Prostate gland (tissue), 2 donors: Measurements from ENCODE around the gene GPAT3. TPM values are rescaled to one million over a fixed set of nuclear protein-coding genes. Genes with fewer than 3 reads are reported as not detected.
A peak's percentile ranks its signal among the peaks of the same experiment; 100 is the strongest.

ENCODE experiments used
- DNase-seq: peaks from one replicate; pipeline ENCODE4 v3.0.0-alpha.2; 2019; ENCODE audit warnings: low spot score
- H3K27ac ChIP-seq, 2 donors: fragments of 200-600 bp; sonication (generic); 2 replicates each; pipeline ENCODE4 v1.5.1; 2017 to 2019
- H3K27me3 ChIP-seq: fragments of 200-600 bp; sonication (generic); replicated peaks from 2 replicates; pipeline ENCODE4 v1.5.1; 2019; ENCODE audit not compliant: insufficient read depth
- H3K36me3 ChIP-seq, 2 donors: fragments of 200-600 bp; sonication (generic); 1 replicate in 1 of 2; 2 replicates in 1 of 2; pipeline versions ENCODE4 v1.5.1 to v1.8.1; 2017 to 2019
- H3K4me1 ChIP-seq: fragments of 200-600 bp; sonication (generic); replicated peaks from 2 replicates; pipeline ENCODE4 v1.5.1; 2019
- H3K4me3 ChIP-seq, 2 donors: fragments of 200-600 bp; sonication (generic); 2 replicates each; pipeline ENCODE4 v1.5.1; 2017 to 2019
- H3K9me3 ChIP-seq: fragments of 200-600 bp; sonication (generic); 2 replicates; pipeline ENCODE4 v1.5.1; 2017
- POLR2A ChIP-seq: fragments of 450-650 bp; IDR thresholded peaks from one replicate; pipeline ENCODE4 v1.6.1; 2016; ENCODE audit warnings: antibody characterized with exemption, mild to moderate bottlenecking
- POLR2AphosphoS5 ChIP-seq: sonication (generic); formaldehyde crosslinking; IDR thresholded peaks from one replicate; pipeline ENCODE4 v1.6.1; 2017; ENCODE audit warnings: antibody characterized with exemption
- WGBS: methylation state at CpG from one replicate; pipeline ENCODE4 v1.1.5; 2018; 5-methylcytosine and 5-hydroxymethylcytosine counted together
- intact Hi-C: fragments of 100-400 bp; cut with DNase I; formaldehyde crosslinking; loops from one replicate; pipeline ENCODE4 v1.14.2; 2022
- total RNA-seq, 2 donors: library from RNA; depleted of rRNA; stranded (reverse); fragments of >200 nt; gene quantifications; one replicate each; pipeline ENCODE4 v1.1.0, GENCODE V29; 2016
- TF ChIP-seq, protein P1 (sequence below), 4 experiments: fragments of 200-600 bp in 2 of 4; fragments of 450-650 bp in 2 of 4; sonication (generic) in 2 of 4; IDR thresholded peaks; 1 replicate in 3 of 4; 2 replicates in 1 of 4; pipeline ENCODE4 v1.5.1; 2016 to 2019; ENCODE audit warnings: antibody characterized with exemption in 4 of 4, mild to moderate bottlenecking in 2 of 4, moderate library complexity in 2 of 4

Gene GPAT3
- total RNA-seq, 2 donors from 2014 or later: 1.2 to 3.7 TPM

DNA sequence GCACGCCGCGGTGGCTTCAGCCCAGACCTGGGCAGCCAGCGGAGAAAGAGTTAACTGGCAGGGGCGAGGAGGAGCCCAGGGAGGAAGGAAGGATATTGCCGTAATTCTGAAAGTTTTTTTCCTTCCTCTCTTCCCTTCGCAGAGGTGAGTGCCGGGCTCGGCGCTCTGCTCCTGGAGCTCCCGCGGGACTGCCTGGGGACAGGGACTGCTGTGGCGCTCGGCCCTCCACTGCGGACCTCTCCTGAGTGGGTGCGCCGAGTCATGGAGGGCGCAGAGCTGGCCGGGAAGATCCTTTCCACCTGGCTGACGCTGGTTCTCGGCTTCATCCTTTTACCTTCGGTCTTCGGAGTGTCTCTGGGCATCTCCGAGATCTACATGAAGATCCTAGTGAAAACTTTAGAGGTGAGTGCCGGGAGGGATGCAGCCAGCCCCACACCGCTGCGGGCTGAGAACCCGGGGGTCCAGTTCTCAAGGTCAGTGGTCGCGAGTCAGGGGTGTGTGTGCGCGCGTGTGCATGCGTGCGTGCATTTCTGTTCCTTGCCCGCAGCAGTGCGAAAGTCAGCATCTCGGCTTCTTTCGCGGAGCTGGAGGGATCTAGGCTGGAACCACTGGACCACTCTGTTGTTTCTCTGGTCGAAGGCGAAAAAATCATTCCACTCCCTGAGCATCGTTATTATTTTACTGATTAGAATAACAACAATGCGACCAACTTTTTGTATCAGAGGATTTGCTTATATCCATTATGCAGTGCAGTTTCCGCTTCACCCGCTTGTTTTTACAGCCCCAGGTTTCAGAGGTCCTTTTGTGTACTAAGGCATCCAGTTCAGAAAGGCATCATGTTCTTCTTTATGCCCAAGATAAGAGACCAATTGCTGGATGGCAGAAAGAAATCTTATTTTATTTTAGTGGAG lies 709 bp downstream of the GPAT3 start:
- intact Hi-C loops: no loop called here
- H3K9me3 ChIP-seq: no peaks in the 10 kb centered on the region

DNA sequence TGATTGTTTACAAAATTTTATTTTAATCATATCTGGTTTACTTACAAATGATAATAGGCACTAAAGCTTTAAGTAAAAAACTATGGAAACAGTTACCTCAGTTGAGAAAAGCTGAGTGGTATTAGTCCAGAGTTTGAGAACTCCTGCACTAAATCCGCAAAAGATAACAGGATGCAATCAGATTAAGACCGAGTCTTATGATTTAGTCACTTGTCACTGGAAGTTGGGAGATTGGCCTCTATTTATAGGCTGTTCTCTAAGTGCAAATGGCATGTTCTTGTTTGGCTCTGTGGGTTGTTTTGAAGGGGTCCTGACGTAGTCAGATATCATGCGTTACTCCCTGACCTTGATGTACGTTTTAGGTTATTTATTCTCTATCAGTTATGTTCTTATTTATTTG lies 6.3 kb downstream of the GPAT3 start:
- H3K9me3 ChIP-seq: no peaks in the 10 kb centered on the region
- DNase-seq: no peak
- H3K27me3 ChIP-seq: no peaks in the 10 kb centered on the region
- TF ChIP-seq POLR2A (no peak), POLR2AphosphoS5 (no peak)
- TF ChIP-seq, protein P1, sequence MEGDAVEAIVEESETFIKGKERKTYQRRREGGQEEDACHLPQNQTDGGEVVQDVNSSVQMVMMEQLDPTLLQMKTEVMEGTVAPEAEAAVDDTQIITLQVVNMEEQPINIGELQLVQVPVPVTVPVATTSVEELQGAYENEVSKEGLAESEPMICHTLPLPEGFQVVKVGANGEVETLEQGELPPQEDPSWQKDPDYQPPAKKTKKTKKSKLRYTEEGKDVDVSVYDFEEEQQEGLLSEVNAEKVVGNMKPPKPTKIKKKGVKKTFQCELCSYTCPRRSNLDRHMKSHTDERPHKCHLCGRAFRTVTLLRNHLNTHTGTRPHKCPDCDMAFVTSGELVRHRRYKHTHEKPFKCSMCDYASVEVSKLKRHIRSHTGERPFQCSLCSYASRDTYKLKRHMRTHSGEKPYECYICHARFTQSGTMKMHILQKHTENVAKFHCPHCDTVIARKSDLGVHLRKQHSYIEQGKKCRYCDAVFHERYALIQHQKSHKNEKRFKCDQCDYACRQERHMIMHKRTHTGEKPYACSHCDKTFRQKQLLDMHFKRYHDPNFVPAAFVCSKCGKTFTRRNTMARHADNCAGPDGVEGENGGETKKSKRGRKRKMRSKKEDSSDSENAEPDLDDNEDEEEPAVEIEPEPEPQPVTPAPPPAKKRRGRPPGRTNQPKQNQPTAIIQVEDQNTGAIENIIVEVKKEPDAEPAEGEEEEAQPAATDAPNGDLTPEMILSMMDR (IDR thresholded peaks at IDR 0.05): no peak
- no peaks in the 10 kb centered on the region for H3K36me3 ChIP-seq
- H3K27ac ChIP-seq: no peak overlapping the region
- 85% methylated on average over 5 of the region's 5 CpGs for WGBS
- H3K4me3 ChIP-seq: no peak overlapping the region
- intact Hi-C loops: no loop called here
- H3K4me1 ChIP-seq: no peaks in the 10 kb centered on the region

More for the DNA sequence above, 709 bp downstream of the GPAT3 start:
- WGBS: 9% methylated on average over 42 of the region's 46 CpGs
- no peaks in the 10 kb centered on the region for H3K36me3 ChIP-seq
- no peaks in the 10 kb centered on the region for H3K27me3 ChIP-seq
- H3K27ac ChIP-seq: peak overlapping the region; percentile 29 to 31
- H3K4me3 ChIP-seq: peak overlapping the region; percentile 37 to 50
- DNase-seq: peak; percentile 4
- TF ChIP-seq POLR2AphosphoS5 (no peak), POLR2A (no peak)
- TF ChIP-seq, protein P1 (IDR thresholded peaks at IDR 0.05): no peak
- H3K4me1 ChIP-seq: no peaks in the 10 kb centered on the region

DNA sequence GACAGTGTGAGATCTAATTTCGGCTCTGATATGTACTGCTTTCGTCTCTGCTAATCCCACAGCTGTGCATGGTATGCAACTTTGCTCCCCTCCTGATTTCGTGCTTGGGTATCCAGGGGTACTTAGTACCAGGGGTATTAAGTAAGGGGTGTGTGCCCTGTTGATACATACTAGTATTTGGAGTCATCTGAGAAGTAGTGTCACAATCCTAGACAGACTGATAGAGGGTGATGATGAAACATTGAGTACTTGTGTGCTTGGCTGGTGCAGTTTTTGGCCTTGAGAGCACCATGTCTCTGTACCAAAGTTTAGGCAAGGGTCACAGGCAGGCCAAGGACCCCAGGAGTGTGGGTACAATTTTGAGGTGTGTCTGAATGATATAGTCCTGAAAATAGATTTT lies 10.9 kb downstream of the GPAT3 start:
- Histone ChIP-seq H3K9me3 (no peaks in the 10 kb centered on the region), H3K27me3 (no peaks in the 10 kb centered on the region), H3K4me1 (no peaks in the 10 kb centered on the region), H3K36me3 (no peaks in the 10 kb centered on the region), H3K27ac (no peak overlapping the region), H3K4me3 (no peak overlapping the region)
- TF ChIP-seq POLR2AphosphoS5: no peak
- no peak for TF ChIP-seq POLR2A
- TF ChIP-seq, protein P1 (IDR thresholded peaks at IDR 0.05): no peak
- 91% methylated on average over 3 of the region's 3 CpGs for WGBS
- no peak for DNase-seq
- intact Hi-C loops: no loop called here

- Histone ChIP-seq H3K27ac (no peak overlapping the region), H3K4me1 (no peaks in the 10 kb centered on the region), H3K4me3 (no peak overlapping the region), H3K27me3 (no peaks in the 10 kb centered on the region), H3K36me3 (no peaks in the 10 kb centered on the region), H3K9me3 (no peaks in the 10 kb centered on the region)
- peak; percentile 80 for TF ChIP-seq POLR2AphosphoS5
- TF ChIP-seq, protein P1 (IDR thresholded peaks at IDR 0.05): no peak
- intact Hi-C loops: no loop called here
- WGBS: 52% methylated on average over 7 of the region's 7 CpGs
- peak; percentile 73 for DNase-seq
Measured at GRCh38 chr4:83548151-83548905, 12.4 kb downstream of the GPAT3 start.
